SK-N-SH (cell line): ENCODE data around the gene GAB2.

Experiments used
- CTCF ChIP-seq: fragments of 200-600 bp; sonication (generic); IDR thresholded peaks from 2 replicates; pipeline ENCODE4 v1.6.1; 2017; ENCODE audit warnings: antibody characterized with exemption, mild to moderate bottlenecking, moderate library complexity
- EP300 ChIP-seq, 2 experiments: IDR thresholded peaks; 2 replicates each; pipeline versions ENCODE4 v1.4.0 to v1.6.1; 2012; ENCODE audit warnings: borderline replicate concordance in 1 of 2, low read depth in 1 of 2, low read length in 1 of 2
- MEF2A ChIP-seq: IDR thresholded peaks from 2 replicates; pipeline ENCODE4 v1.4.0; 2012; ENCODE audit warnings: low read depth, borderline replicate concordance
- PBX3 ChIP-seq: IDR thresholded peaks from 2 replicates; pipeline ENCODE4; 2012
- RAD21 ChIP-seq: IDR thresholded peaks from 2 replicates; pipeline ENCODE4 v1.6.1; 2012; ENCODE audit warnings: mild to moderate bottlenecking, low read length
- USF2 ChIP-seq: fragments of 150-350 bp; IDR thresholded peaks from 2 replicates; pipeline ENCODE4 v1.6.1; 2017; ENCODE audit warnings: antibody characterized with exemption, low read length, low read depth, borderline replicate concordance
- YY1 ChIP-seq: IDR thresholded peaks from 2 replicates; pipeline ENCODE4 v1.4.0; 2012; ENCODE audit warnings: low read depth, mild to moderate bottlenecking

GRCh38 chr11:78230161-78230877 is 187.3 kb downstream of the GAB2 start:
- TF ChIP-seq RAD21: no peak
- no peak for TF ChIP-seq CTCF
- no peak for TF ChIP-seq MEF2A
- TF ChIP-seq YY1: no peak
- no peak for TF ChIP-seq USF2
- TF ChIP-seq EP300 (IDR thresholded peaks at IDR 0.05; ENCODE audit: borderline replicate concordance in 1 of 2, low read depth in 1 of 2, low read length in 1 of 2): no peak
- TF ChIP-seq PBX3: no peak
